GM12865 (cell line): ENCODE measurements around the gene PREP.

Experiments used
- DNase-seq: peaks from one replicate; pipeline ENCODE4 v3.0.0; 2010; ENCODE audit warnings: low read depth
- H3K4me3 ChIP-seq: 2 replicates; pipeline ENCODE4 v1.5.1; 2011; ENCODE audit warnings: mild to moderate bottlenecking, low read depth, low read length, control low read depth
- CTCF ChIP-seq: IDR thresholded peaks from 2 replicates; pipeline ENCODE4 v1.5.1; 2011; ENCODE audit warnings: low read length, control low read depth, low read depth, inconsistent platforms; ENCODE audit not compliant: insufficient read depth; ENCODE audit errors: missing control alignments

Gene PREP

GRCh38 chr6:105322499-105323225 is 80.2 kb downstream of the PREP start:
- no peak for TF ChIP-seq CTCF
- H3K4me3 ChIP-seq, result no peak overlapping the region
- no peak for DNase-seq

GRCh38 chr6:105321728-105322127 is 81.2 kb downstream of the PREP start:
- no peak overlapping the region for H3K4me3 ChIP-seq
- no peak for TF ChIP-seq CTCF
- no peak for DNase-seq

- DNase-seq, result no peak
Measured at GRCh38 chr6:105321207-105321606, 81.7 kb downstream of the PREP start.

GRCh38 chr6:105320765-105321164 is 82.1 kb downstream of the PREP start:
- no peak for TF ChIP-seq CTCF
- H3K4me3 ChIP-seq, result no peak overlapping the region
- DNase-seq, result no peak

More at GRCh38 chr6:105321207-105321606, 81.7 kb downstream of the PREP start:
- TF ChIP-seq CTCF, result no peak
- H3K4me3 ChIP-seq, result no peak overlapping the region

- TF ChIP-seq CTCF, result no peak
- DNase-seq, result no peak
- no peak overlapping the region for H3K4me3 ChIP-seq
Measured at GRCh38 chr6:105320271-105320670, 82.6 kb downstream of the PREP start.

- DNase-seq, result no peak
- TF ChIP-seq CTCF, result no peak
- H3K4me3 ChIP-seq, result no peak overlapping the region
Measured at GRCh38 chr6:105319331-105319730, 83.6 kb downstream of the PREP start.

- DNase-seq, result no peak
- TF ChIP-seq CTCF, result no peak
- H3K4me3 ChIP-seq, result no peak overlapping the region
Measured at GRCh38 chr6:105318660-105319059, 84.2 kb downstream of the PREP start.
